GM19324 (cell line): ENCODE results near the gene PSORS1C1.

Experiments
- ATAC-seq: cut with Tn5 transposase; IDR thresholded peaks from one replicate; pipeline ENCODE4 v1.9.1; 2021; ENCODE audit warnings: mild to moderate bottlenecking, moderate library complexity; ENCODE audit not compliant: unreplicated experiment, low FRiP score

Gene PSORS1C1

DNA sequence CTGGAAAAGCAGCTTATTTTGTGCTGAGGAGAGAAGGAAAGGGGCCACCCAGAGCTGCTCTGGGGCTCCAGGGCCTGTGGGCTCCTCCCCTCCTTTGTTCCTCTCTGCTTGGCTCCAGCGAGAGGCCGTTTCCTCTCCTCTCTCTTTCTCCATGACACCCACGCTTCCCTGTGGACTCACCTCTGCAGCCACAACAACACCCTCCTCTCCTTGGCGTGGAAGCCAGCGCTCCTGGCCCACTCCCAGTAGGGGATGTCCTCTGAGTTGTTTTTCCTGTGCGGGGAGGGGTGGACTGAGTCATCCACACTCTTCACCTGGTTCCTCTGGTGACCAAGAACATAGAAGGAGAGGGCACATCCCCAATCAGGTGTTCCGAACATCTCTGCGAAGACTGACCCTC is 10.6 kb downstream of the PSORS1C1 start:
- no peak for ATAC-seq

DNA sequence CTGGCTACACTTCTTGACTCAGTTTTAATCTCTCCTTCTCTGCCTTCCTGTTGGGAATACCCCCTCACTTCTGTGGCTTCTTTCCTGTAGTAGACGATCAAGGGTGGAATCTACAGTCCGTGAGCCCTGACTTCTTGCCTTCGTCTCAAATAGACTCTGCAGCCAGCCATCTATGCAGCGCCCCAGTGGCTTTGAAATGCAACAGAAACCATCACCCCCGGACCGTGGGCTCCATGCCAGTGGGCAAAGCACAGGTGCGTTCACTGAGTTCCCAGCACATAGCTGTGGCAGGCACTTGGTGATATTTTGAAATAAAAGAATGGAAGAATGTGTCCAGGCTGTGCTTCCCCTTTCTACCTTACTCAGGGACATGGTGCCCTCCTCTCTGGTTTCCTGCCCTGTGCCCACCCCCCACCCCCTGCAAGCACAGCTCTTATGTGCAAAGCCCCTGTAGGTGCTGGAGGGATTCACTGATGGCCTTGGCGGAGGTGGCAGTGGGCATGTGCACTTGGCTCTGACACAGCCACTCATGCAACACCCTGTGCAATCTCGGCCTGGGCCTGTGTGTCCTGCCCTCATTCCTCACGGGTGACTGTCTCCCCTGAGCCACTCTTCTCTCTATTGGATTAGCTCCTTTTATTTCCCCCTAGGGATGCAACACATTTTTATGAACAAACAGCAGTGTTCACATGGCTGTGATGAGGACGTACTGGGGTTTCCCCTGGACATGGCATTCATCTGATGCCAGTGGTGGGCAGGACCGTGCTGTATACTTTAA is 11.2 kb downstream of the PSORS1C1 start:
- no peak for ATAC-seq

- ATAC-seq: no peak
These were observed 12.0 kb downstream of the PSORS1C1 start for GRCh38 chr6:31126396-31127175.

- ATAC-seq: no peak
These were observed 13.6 kb downstream of the PSORS1C1 start for GRCh38 chr6:31128093-31128676.

- no peak for ATAC-seq
These were observed 14.5 kb downstream of the PSORS1C1 start for GRCh38 chr6:31129130-31129529.

DNA sequence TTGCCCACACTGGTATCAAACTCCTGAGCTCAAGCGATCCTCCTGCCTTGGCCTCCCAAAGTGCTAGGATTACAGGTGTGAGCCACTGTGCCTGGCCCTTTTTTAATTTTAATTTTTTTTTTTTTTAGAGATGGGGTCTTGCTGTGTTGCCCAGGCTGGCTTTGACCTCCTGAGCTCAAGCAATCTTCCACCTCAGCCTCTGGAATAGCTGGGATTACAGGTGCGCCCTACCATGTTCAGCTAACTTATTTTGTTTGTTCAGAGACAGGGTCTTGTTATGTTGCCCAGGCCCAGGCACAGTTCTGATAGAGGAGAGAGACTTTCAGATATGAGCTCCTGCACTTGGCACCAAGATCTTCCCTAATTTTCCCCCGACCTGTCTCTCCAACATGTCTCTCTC is 16.2 kb downstream of the PSORS1C1 start:
- ATAC-seq: no peak

GRCh38 chr6:31131595-31131994 is 17.0 kb downstream of the PSORS1C1 start:
- no peak for ATAC-seq

DNA sequence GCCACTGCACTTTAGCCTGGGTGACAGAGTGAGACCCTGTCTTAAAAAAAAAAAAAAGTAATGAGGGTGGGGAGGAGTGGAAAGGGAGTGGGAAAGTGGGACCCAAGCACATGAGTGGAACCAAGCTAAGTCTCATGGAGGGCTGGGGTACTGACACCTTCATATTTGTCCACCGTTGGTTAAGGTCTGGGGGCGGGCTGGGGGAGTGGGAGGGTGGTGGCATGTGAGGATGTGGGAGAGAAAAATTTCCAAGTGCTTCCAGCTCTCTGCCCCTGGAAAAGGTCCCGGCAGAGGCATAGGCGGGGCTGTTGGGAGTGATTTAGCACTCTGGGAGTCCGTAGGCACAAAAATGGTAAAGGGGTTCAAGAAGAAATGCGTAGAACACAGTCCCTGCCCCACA is 18.2 kb downstream of the PSORS1C1 start:
- no peak for ATAC-seq

GRCh38 chr6:31135710-31136109 is 21.1 kb downstream of the PSORS1C1 start:
- ATAC-seq: no peak

- no peak for ATAC-seq
These were observed 24.4 kb downstream of the PSORS1C1 start, which contains the start of gene PSORS1C2 for GRCh38 chr6:31138982-31139381. Gene PSORS1C2, minus strand, starts transcription at chr6:31139066. Its CDS starts 40 bp downstream, at chr6:31139026.

DNA sequence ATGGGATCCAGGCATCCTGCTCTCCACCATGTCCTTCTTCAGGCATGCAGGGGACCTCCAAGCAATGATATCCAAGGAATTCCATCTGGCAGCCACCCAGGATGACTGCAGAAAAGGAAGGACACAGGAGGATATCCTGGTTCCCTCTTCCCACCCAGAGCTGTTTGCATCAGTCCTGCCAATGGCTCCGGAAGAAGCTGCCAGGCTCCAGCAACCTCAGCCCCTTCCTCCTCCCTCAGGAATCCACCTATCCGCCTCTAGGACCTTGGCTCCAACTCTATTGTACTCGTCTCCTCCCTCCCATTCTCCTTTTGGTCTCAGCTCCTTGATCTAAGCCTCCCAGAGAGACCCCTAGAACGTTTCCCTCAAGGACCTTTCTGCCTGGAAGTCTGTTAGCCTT is 25.0 kb downstream of the PSORS1C1 start:
- no peak for ATAC-seq

- no peak for ATAC-seq
These were observed 26.0 kb downstream of the PSORS1C1 start for GRCh38 chr6:31140643-31141042.

DNA sequence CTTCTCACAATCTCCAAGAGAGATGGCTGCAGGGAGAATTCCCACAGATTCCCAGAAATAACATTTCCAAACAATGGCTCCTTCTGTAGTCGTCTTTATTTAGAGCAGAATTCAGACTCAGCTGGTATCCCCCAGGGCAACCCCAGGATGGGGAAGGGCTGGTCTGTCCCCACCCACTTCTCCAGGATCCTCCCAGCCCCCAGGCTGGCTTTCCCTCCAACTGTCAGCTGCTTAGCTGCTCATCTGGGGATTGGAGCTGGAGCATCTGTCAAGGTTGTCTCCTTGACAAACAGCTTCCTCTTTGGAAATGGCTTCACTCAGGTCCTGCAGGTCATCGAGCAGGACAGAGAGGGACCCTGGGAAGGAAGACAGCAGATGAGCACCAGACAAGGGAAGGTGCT is 27.8 kb downstream of the PSORS1C1 start:
- ATAC-seq: no peak

- no peak for ATAC-seq
These were observed 28.5 kb downstream of the PSORS1C1 start for GRCh38 chr6:31143148-31143547.

- no peak for ATAC-seq
These were observed 29.8 kb downstream of the PSORS1C1 start for GRCh38 chr6:31144296-31144969.

DNA sequence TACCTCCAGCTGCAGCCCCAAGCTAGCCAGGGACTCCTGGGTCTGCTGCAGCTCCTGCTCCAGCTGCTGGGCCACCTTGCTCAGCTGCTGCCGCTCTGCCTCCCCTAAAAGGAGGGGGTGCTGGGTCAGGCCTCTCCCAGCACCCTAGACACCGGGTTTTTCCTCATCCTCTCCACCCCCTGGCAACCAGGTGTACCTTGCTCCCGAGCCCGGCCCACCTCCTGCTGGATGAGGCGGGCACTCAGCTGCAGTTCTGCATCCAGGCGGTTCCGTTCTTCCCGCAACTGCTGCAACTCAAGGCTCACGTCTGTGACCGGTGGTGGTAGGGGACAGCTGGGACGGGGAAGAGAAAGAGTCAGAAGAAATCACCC is 30.4 kb downstream of the PSORS1C1 start:
- ATAC-seq: no peak

DNA sequence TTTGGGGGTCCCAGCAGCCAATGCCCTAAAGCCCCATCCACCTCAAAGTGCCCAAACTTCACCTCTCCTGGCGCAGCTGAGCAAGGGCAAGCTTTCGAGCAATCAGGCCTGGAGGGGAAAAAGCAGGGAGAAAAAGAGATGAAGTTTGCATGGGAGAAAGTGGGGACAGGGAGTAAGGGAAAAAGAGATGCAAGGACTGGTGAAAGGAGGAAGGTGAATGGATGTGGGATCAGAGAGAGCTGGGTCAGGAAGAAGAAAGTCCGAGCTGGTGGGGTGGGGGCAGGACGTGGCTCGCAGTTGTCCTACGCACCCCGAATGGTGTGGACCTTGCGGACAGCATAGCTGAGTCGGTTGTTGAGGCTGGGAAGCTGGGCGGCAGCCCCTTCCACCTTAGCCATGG is 30.8 kb downstream of the PSORS1C1 start:
- no peak for ATAC-seq

DNA sequence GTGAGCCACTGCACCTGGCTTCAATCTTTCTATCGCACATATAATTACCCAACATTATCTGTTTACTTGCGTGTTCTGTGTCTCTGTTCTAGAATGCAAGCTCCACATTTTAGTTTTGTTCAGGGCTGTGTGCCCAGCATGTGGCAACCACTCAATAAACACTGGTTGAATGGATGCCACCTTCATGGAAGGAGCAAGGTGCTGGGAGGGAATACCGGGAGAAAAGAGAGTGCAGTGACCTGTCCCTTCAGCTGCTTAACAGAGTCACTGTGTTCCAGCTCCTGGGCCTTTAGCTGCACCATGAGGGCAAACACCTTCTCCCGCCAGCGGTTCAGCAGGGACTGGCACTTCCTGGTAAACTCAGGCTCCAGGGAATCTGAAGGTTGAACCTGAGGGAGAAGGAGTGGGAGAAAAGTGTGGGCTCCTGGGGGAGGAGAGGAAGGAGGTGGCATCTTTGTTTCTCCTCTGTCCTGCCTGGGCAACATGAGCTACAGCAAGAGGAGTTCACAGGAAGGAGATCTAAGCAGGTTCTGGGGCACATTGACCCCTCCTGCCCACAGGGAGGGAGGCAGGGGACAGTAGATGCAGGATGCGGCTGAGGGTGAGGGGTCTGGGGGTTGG is 35.3 kb downstream of the PSORS1C1 start:
- no peak for ATAC-seq

DNA sequence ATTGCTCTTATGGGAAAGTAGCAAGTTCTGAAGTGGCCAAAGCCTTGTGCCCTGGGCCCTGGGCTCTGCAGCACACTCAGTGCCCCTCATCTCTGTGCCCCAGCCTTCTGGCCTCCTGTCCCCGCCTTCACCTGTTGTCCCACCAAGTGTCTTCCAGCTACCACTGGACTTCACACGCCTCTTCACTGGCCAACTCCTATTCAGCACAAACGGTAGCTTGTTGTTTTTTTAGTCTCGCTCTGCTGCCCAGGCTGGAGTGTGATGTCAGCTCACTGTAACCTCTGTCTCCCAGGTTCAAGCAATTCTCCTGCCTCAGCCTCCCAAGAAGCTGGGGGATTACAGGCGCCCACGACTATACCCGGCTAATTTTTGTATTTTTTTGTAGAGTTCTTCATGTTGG is 38.2 kb downstream of the PSORS1C1 start:
- ATAC-seq: no peak

GRCh38 chr6:31154436-31154835 is 39.8 kb downstream of the PSORS1C1 start:
- no peak for ATAC-seq

GRCh38 chr6:31156641-31157040 is 42.0 kb downstream of the PSORS1C1 start:
- ATAC-seq: no peak
